GM12872 (cell line): ENCODE measurements around the gene NR6A1.

Source experiments
- TF ChIP-seq, protein P1 (sequence below): IDR thresholded peaks from 3 replicates; pipeline ENCODE4 v1.5.1; 2011; ENCODE audit warnings: low read depth, mild to moderate bottlenecking, low read length, moderate library complexity; ENCODE audit not compliant: insufficient read depth

The NR6A1 gene

DNA sequence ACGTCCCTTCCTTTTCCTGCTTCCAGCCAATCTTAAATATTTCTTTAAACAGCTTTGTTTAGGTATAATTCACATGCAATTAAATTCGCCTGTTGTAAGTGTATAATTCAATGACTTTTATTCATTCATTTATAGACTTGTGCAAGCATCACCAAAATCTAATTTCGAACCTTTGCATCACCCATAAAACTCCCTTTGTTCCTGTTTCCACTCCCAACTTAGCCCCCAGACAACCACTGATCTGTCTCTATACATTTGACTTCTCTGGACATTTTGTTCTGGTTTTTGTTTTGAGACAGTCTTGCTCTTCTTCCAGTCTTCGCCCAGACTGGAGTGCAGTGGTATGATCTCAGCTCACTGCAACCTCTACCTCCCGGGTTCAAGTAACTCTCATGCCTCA is 71.5 kb downstream of the NR6A1 start:
- TF ChIP-seq, protein P1, sequence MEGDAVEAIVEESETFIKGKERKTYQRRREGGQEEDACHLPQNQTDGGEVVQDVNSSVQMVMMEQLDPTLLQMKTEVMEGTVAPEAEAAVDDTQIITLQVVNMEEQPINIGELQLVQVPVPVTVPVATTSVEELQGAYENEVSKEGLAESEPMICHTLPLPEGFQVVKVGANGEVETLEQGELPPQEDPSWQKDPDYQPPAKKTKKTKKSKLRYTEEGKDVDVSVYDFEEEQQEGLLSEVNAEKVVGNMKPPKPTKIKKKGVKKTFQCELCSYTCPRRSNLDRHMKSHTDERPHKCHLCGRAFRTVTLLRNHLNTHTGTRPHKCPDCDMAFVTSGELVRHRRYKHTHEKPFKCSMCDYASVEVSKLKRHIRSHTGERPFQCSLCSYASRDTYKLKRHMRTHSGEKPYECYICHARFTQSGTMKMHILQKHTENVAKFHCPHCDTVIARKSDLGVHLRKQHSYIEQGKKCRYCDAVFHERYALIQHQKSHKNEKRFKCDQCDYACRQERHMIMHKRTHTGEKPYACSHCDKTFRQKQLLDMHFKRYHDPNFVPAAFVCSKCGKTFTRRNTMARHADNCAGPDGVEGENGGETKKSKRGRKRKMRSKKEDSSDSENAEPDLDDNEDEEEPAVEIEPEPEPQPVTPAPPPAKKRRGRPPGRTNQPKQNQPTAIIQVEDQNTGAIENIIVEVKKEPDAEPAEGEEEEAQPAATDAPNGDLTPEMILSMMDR, result no peak

DNA sequence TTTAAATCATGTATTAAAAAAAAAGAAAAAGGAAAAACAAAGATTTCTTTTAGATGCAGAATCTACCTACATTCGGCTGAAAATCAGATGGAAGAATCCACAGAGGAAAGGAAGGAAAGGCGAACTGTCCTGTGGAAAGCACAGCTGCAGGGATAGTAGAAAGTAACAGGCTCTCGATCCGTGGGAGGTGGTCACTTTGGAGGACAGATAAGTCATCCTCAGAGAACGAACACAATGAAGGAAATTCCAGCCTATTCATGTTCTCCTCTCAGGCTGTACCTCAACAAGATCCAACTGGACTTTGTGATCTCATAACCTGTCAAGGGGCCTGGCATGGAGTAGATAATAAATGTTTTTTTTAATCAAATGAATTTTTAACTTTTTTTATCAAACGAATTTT is 72.8 kb downstream of the NR6A1 start:
- TF ChIP-seq, protein P1, result no peak

DNA sequence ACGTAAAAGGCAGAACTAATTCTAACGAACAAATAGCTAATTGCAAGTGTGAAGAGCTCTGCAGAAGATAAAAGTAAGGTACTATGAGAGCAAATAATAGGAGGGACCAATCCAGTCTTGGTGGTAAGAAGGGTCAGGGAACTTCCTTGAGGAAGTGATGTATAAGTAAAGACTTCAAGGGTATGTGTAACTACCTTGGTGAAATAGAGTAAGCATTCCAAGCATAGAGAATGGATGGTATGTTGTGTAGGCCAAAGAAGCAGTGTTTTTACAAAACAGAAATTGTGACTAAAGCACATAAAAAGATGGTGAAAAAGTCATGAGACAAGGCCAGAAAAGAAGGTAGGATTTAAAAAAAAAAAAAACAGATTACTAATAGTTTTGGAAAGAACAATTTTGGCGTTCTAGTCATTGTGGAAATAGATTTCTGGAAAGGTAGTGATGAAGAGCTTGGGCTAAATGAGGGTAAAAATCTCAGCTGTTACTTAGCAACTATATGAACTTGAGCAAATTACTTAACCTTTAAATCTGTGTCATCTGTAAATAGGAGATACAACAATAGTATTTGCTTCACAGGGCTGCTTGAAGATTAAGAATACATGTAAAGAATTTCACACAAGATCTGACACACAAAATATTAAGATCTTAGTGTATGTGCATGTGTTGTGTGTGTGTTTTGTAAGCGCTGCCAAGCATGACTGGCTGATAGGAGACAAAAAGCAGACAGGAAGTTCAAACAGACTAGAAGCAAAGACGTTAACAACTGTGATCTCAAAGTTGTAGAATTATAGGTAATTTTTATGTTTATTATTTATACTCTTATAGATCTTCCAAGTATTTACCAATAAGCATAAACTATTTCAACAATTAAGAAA is 73.5 kb downstream of the NR6A1 start:
- TF ChIP-seq, protein P1, result no peak

DNA sequence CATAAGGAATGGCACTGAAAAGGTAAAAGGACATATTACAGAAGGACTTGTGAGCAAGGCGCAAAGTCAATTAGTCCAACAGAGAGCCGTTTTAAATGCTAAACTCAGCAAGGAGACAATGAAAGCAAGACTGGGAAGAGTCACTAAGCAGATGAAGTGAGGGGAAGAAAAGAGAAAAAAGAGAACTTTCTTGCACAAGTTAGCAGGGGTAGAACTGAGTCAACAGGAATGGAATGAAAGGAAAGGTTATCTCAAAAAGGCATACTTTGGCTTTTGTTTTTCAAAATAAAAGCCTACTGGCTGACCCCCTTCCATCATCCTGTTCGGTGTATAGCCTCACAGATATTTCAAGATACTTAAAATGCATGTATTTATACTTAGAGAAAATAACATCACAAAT is 75.0 kb downstream of the NR6A1 start:
- TF ChIP-seq, protein P1, result no peak

DNA sequence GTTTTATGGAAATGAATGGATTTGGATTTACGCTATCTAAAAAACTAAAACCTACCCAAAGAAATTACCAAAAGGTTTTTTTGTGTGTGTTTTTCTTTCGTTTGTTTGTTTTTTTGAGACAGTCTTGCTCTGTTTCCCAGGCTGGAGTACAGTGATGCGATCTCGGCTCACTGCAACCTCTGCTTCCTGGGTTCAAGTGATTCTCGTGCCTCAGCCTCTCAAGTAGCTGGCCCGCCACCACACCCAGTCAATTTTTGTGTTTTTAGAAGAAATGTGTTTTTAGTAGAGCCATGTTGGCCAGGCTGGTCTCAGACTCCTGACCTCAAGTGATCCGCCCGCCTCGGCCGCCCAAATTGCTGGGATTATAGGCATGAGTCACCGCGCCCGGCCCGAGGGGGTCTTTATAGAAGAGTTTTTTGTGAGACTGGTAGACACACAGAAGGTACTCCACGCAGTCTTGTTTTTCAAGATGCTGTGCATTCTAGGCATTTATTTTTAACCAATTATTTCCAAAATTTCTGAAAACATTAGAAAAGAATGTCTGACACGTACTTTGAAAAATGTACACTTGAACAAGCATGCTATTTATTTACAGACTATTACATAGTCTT is 75.7 kb downstream of the NR6A1 start:
- TF ChIP-seq, protein P1, result no peak

DNA sequence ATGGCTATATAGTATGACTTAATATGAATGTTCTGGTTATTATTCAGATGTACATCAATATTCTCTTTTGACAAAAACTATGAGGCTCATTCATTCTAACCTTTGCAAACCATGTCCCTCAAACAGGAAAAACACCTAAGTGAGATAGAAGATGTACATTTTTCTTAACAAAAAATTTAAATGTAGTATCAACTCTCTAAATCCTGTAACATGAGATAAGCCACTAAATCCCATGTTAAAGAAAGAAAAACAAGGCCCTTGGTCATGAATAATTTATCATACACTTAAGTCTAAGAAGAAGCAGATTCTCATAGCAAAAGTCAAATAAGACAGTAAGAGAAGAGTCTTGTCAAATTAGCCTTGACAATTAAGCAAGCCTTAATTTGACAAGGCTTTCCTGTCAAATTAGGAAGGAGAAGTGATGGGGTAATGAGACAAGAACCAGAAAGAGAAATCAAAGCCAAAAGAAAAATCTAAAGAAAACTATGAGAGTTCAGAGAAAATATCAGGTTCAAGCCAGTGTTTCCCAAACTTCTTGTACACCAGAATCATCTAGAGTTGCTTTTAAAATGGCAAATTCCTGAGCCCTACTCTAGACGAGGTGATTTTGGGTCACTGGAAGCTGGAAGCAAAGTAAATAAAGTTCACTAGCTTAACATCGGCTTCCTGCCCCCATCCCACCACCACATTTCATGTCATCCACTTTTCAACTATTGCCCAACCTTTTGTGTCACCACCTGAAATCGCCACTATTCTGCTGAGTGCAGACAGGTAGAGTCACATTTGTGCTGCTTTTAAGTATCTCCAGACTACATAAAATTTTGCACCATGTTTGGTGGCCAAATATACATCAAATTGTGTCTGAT is 76.5 kb downstream of the NR6A1 start:
- TF ChIP-seq, protein P1, result no peak

DNA sequence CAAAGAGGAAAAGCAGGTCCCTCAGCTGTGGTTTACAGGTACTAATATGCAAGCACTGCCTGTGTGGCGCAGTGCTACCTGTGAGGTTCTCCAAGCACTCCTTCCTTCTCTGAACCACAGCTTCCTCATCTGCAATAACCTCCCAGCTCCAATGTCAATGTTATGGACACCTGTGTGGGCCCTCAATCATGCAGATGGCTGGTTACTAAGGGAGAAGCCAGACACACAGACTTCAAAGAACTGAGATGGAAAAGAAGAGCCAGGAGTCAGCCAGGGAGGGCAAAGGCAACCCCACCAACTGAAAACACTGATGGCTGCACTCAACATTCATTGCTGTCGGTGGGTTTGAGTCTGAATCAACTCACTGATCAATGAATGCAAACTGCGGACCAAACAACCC is 77.7 kb downstream of the NR6A1 start:
- TF ChIP-seq, protein P1, result no peak
